HG03565 (cell line): ENCODE measurements around the gene SENP3.

Experiments used
- ATAC-seq: cut with Tn5 transposase; IDR thresholded peaks from one replicate; pipeline ENCODE4 v1.9.1; 2021; ENCODE audit warnings: mild to moderate bottlenecking, moderate library complexity; ENCODE audit not compliant: unreplicated experiment

Gene SENP3

DNA sequence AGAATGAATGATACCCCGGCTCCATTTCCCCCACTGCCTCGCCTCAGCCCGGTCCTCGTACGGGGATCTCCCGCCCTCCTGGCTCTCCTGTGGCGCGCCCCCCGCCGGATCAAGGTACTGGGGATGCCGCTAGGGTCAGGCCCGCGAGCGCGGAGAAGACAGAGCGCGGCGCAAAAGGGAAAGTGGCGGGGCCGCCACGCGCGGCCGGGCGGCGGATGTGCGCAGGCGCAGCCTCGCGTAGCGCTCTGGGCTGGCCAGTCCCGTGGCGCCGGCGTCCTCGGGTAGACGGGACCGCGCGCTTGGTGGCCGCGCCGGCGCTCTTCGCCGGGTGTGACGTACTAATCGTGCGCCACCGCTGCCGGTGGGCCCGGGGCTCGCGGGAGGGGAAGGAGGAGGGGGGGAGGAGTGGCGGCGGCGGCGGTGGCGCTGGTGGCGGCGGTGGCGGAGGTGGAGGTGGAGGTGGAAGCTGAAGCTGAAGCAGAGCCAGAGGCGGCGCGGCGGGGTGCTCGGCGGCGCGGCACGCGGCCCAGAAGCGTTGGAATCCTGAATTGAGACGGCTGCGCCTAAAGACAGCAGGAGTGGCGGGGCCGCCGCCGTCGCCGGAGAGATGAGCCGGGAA, at the start of gene SENP3:
SENP3 (plus strand) TSS at position 331 of the 619 bp plus-strand sequence. CDS start 1,158 bp downstream, outside the sequence.
- peak; percentile 69 for ATAC-seq

DNA sequence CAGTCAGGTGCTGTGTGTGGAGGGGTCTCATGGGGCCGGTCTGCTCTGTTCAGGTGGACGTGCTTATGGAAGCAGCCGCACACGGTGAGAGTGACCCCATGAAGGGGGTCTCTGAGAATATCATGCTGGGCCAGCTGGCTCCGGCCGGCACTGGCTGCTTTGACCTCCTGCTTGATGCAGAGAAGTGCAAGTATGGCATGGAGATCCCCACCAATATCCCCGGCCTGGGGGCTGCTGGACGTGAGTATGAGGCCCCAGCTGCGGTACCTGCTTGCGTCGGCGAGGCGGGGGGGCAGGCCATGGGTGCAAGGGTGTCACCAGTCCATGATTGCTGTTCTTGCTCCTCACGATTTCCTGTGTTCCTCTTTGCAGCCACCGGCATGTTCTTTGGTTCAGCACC, 49.6 kb upstream of the SENP3 start:
- no peak for ATAC-seq

DNA sequence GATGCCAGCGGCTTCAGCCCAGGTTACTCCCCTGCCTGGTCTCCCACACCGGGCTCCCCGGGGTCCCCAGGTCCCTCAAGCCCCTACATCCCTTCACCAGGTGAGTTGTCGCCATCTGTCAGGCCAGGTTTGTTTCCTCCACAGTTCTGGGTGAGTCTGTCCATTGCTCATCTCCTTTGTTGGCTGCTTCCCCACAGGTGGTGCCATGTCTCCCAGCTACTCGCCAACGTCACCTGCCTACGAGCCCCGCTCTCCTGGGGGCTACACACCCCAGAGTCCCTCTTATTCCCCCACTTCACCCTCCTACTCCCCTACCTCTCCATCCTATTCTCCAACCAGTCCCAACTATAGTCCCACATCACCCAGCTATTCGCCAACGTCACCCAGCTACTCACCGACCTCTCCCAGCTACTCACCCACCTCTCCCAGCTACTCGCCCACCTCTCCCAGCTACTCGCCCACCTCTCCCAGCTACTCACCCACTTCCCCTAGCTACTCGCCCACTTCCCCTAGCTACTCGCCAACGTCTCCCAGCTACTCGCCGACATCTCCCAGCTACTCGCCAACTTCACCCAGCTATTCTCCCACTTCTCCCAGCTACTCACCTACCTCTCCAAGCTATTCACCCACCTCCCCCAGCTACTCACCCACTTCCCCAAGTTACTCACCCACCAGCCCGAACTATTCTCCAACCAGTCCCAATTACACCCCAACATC, 48.7 kb upstream of the SENP3 start:
- no peak for ATAC-seq

DNA sequence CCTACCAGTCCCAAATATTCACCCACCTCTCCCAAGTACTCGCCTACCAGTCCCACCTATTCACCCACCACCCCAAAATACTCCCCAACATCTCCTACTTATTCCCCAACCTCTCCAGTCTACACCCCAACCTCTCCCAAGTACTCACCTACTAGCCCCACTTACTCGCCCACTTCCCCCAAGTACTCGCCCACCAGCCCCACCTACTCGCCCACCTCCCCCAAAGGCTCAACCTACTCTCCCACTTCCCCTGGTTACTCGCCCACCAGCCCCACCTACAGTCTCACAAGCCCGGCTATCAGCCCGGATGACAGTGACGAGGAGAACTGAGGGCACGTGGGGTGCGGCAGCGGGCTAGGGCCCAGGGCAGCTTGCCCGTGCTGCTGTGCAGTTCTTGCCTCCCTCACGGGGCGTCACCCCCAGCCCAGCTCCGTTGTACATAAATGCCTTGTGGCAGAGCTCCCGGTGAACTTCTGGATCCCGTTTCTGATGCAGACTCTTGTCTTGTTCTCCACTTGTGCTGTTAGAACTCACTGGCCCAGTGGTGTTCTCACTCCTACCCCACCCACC, 47.8 kb upstream of the SENP3 start:
- no peak for ATAC-seq

DNA sequence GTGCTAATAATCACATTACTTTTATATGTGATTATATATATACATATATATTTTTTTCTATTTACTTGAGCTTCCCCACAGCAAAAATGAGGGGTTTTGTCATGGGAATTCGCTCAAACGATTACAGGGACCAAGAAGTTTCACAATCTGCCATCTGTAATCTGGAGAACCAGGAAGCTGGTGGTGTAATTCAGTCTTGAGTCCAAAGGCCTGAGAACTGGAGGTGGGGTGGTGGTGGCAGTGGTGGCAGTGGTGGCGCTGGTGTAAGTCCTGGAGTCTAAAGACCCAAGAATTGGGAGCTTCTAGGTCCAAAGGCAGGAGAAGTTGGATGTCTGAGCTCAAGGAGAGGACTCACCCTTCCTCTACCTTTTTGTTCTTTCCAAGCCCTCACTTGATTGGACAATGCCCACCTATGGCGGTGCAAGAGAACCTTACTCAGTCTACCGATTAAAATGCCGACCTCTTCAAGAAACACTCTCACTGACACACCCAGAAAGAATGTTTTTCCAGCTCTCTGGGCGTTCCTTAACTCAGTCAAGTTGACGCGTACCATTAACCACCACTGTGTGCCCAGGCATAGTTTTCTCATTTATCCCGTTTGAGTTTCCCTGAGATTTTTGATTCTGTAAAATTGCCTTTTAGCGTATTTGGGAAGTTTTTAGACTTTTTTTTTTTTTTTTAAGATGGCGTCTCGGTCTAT, 45.7 kb upstream of the SENP3 start:
- no peak for ATAC-seq

DNA sequence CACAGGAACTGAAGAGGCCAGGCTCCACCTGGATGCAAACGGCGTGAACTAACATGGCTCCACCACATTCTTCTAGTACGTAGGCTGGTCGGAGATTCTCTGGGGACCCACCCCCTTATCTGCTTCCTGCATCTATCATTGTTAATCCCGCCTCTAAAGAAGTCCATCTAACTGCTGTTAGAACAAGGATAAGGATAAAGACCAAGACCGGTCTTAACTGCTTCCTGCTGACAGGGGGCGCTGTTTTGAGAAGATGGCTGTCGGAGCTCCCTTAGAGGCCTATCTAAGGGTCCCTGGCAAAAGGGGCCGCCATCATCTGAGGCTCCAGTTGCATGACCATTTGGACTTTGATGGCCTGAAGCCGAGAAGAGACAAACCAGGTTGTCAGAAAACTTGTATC, 38.7 kb upstream of the SENP3 start:
- ATAC-seq = no peak

DNA sequence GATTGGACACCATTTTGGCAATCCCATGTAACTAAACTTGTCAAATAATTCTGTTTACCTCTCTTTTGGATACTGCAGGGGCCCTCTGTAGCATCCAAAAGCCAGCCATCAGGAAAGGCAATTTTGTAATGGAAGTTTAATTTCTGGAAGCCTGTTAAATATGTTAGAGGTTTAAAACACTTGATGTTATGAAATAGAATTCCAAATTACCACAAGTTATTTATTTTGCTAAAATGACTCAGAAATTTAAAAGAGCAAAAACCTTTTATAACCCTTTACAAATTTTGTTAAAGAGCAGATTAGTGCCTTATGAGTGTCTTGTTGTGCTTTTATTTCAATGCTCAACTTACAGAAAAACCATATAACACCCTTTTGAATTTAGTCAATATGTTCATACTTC, 32.9 kb upstream of the SENP3 start:
- ATAC-seq = no peak

DNA sequence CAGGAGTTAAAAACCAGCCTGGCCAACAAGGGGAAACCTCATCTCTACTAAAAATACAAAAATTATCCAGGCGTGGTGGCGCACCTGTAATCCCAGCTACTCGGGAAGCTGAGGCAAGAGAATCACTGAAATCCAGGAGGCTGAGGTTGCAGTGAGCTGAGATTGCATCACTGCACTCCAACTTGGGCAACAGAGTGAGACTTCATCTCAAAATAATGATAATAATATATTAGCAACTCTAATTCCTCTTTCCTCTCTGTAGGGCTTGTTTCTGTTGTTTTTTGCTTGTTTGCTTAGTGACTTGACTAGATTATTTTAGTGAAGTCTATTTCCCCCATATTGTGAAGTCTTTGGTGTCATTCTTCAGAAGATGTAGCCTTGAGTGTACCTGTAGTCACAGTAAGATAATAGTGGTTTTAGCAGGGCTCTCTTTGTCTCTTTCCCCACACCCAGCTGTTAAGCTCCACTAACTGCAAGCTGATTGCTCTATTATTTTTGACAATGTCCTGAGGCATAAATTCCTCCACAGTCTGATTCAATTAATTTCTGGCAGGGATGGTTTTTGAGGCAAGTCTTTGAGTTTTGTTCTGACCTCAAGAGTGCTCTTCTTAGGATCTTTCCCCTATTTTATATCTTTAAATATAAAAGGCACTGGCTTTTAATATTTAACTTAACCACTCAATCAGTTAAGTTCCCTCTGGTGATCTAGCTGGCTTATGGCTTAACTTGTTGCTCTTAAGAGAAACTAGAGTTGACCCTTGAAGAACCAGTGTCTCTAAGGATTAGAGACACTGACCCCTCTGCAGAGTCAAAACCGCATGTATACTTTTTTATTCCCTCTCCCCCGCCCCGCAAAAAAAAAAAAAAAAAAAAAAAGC, 31.5 kb upstream of the SENP3 start:
- ATAC-seq = no peak

DNA sequence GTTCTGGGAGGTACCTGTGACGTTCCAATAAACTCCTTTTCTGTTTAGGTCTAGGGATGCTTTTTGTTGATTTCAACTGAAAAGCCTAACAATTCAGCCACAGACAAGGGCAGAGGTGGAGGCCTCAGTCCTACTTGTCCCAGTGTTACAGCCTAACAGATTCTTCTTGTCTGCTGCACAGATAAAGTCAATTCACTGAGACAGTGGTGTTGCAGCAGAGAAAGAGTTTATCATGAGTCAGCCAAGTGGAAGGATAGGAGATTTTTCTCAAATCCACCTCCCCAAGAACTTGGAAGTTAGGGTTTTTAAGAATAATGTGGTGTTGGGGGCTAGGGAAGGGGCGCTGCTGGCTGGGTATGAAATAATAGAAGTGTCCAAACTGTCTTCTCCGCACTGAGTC, 23.7 kb upstream of the SENP3 start:
- no peak for ATAC-seq

DNA sequence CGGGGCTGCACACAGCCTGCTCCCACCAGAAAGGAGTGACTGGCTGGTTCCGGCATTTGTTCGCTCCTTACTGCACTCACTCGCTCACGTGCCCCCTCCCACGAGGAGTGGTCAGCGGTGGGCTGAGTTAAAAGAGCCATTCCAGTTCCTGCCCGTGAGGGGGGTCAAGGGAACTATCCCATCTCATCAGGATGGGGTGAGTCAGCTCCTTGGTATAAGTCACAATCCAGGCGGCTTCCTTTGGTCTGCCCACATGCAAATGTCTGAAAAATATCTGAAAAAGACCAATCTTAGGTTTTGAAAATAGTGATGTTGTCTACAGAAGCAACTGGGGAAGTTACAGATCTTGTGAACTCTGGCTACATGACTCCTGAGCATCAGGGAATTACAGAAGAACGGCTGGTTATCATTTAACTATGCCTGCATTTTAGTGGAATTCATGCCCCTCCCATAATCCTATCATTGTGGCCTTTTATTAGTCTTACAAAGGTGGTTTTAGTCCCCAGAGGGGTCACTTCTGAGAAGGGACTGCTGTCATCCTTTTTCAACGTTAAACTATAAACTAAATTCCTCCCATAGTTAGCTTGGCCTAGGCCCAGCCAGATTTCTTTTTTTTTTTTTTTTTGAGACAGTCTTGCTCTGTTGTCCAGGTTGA, 22.7 kb upstream of the SENP3 start:
- no peak for ATAC-seq

DNA sequence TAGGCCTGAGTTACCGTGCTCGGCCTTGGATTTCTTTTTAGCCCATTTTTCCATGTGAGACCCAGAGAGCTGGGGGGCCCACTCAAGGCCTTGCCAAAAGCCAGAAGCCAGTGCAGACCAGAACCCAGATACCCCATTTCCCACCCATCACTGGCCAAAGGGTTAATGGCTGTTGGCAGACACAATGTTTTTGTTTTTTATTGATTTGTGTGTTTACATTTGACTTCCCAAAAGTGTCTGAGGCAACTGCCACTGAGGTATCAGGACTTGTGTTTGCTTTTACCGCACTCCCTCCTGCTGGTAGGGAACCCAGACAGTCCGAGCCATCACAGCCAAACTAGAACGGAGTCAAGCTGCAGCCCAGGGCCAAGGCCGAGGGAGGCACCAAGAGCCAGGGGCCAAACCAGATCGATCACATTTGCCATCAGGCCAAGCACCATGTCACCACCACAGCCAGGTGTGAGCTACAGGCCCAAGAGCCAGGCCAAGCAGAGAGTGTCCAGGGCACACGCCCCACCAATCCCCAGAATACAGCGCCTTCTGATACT, 20.6 kb upstream of the SENP3 start:
- no peak for ATAC-seq

DNA sequence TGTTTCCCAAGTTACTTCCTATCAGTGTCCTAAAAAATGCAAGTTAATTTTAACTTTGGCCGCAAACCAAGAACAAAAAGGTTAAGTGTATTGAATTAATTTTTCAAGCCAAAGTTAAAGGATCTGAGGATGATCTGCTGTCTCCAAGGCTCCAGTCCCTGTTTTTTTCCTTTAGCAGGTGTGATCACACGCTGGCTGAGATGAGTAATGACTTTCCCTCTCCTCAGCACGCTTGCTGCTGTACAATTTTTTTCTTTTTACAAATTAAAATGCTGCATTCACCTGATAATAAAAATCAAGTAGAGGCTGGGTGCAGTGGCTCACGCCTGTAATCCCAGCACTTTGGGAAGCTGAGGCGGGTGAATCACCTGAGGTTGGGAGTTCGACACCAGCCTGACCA, 16.8 kb upstream of the SENP3 start:
- no peak for ATAC-seq

DNA sequence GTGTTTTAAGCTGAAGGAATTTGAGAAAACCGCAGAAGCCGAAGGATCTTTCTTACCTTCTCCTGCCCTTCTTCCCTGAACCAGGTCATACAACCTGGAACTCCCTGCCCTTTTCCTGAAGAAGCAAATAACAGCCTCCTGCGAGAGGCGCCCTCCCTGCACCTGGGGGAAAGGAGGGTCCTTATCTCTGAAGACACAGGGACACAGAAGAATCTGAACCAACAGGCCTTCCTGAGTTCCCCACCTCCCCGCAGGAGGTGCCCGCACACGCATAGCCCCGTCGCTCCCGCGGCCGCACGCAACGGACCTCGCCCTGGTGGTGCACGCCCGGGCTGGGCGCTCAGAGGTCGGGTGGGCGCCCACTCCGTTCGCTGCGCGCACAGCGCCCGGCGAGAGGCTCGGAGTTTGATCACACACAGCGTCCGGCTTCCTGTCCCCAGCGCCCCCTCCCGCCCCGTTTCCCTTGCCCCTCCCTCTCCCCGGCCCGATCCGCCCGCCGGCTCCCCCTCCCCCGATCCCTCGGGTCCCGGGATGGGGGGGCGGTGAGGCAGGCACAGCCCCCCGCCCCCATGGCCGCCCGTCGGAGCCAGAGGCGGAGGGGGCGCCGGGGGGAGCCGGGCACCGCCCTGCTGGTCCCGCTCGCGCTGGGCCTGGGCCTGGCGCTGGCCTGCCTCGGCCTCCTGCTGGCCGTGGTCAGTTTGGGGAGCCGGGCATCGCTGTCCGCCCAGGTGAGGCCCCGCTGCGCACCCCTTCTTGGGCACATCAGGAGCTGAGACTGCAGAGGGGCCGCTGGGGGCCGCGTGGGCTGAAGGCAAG, 12.9 kb upstream of the SENP3 start, which contains the start of gene TNFSF12:
TNFSF12 (plus strand) TSS at position 474 of the 816 bp plus-strand sequence; CDS start at position 570, 96 bp downstream.
- no peak for ATAC-seq

DNA sequence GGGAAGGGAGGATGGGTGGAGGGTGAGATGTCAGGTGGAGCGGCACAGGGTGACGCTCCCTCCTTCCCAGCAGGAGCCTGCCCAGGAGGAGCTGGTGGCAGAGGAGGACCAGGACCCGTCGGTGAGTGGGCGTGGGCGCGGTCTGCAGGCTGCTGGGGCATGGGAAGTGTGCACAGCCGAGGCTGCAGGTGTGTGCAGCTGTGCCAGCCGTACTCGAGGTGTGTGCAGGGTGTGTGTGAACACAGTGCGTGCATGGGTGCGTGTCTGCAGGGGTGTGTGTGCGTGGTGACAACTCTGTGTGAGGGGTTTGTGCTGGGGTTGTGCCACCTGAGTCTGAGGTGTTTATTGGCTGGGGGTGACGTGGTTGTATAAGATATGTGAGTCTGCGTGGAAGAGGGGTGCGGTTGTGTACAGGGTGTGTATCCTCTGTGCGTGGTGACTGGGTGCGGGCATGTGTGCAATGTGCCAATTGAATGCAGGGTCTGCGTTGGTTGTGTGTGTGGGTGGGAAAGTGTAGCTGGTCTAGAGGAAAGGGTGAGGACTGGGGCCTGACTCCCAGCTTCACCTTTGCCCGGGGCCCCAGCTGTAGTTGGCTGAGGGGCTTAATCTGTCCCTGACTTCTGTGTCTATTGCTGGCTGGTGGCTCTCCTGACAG, 12.2 kb upstream of the SENP3 start:
- no peak for ATAC-seq

DNA sequence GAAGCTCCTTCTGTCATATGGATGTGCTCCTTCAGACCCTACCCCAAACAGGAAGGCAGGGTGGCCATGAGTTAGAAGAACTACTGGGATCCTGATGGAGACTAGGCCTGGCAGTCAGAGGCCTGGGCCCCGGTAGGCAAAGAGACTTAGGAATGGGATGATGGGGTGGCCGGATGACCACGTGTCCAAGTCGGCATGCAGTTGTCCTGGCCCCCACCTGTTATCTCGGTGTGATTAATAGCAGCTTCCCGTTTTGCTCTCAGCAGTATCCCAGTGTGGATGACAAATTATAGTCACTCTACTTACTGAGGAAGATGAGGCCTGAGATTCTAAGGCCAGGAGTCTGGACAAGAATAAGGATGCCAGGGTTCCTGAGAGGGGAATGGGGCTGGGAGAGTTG, 11.4 kb upstream of the SENP3 start:
- ATAC-seq = no peak

DNA sequence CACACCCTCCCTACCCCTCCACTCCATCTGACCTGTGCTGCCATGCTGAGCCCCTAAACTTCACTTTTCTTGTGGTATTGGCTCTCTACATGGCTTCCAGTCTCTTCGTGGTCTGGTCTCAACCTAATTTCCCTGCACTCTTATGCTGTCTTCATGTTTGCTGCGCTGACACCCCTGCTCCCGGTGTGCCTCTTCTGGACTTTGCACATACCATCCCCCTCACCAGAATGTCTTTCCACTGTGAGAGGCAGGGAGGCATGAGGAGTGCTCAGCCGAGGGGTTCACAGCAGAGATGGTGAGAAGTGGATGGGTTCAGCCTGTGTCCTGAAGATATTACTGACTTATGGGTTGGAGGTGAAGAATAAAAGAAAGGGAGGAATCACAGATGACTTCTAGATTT, 10.3 kb upstream of the SENP3 start:
- no peak for ATAC-seq

DNA sequence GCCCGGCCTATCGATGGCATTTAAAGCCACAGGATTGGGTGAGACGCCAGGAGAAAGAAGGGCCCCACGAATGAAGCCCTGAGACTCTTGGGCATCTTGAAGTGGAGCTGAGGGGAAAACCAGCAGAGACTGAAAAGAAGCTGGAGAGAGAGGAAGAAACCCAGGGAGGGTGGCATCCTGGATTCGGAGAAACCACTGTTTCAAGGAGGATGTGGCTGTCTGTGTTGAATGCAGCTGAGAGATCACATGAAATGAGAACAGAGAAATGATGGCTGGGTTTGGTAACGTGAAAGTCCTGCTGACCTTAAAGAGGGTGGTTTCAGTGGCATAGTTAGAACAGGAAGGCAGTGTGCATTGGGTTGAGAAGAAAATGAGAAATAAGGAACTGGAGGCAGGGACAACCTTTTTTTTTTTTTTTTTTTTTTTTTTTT, 9.1 kb upstream of the SENP3 start:
- no peak for ATAC-seq

DNA sequence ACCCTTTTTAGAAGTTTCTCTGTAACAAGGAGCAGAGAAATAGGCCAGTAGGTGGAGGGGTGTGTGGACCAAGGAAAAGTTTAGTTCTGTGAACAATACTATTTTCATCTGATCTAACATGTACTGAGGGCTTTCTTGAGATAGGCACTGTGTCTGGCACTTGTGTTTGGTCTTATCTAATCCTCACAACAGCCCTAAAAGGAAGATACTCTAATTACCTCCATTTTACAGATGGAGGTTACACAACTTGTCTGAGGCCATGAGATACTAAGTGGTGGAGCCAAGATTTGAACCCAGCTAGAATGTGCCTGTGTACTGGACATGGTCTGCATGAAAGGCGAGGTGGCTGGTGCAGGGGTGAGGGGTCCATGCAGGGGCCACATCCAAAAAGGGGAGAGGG, 8.4 kb upstream of the SENP3 start:
- ATAC-seq = no peak
